Tibial artery (tissue), 4 donors: ENCODE results near the gene ASIC2.
A peak's percentile ranks its signal among the peaks of the same experiment; 100 is the strongest.

Source experiments
- DNase-seq, 2 donors: peaks; one replicate each; pipeline ENCODE4 v3.0.0-alpha.2; 2019
- H3K27ac ChIP-seq, 2 donors: fragments of 200-600 bp; sonication (generic) in 1 of 2; 1 replicate in 1 of 2; 2 replicates in 1 of 2; pipeline ENCODE4 v1.5.1; 2018 to 2019; ENCODE audit warnings: mild to moderate bottlenecking in 1 of 2
- H3K27me3 ChIP-seq, 2 donors: fragments of 200-600 bp; sonication (generic) in 1 of 2; one replicate each; pipeline versions ENCODE4 v1.5.1 to v1.6.0; 2016 to 2019
- H3K36me3 ChIP-seq, 3 donors: fragments of 200-600 bp; sonication (generic) in 2 of 3; one replicate each; pipeline ENCODE4 v1.5.1; 2016 to 2019; ENCODE audit warnings: mild to moderate bottlenecking in 2 of 3
- H3K4me1 ChIP-seq, 4 donors: fragments of 200-600 bp; sonication (generic) in 2 of 4; 1 replicate in 3 of 4; 2 replicates in 1 of 4; pipeline ENCODE4 v1.5.1; 2016 to 2019
- H3K4me3 ChIP-seq, 2 donors: fragments of 200-600 bp; sonication (generic) in 1 of 2; 1 replicate in 1 of 2; 2 replicates in 1 of 2; pipeline ENCODE4 v1.5.1; 2018 to 2019; ENCODE audit warnings: mild to moderate bottlenecking in 2 of 2
- H3K9me3 ChIP-seq, 3 donors: fragments of 200-600 bp; sonication (generic) in 1 of 3; one replicate each; pipeline ENCODE4 v1.5.1; 2016 to 2019
- CTCF ChIP-seq, 2 experiments: fragments of 200-600 bp in 1 of 2; fragments of 450-650 bp in 1 of 2; IDR thresholded peaks; one replicate each; pipeline ENCODE4 v1.5.1; 2017 to 2019; ENCODE audit warnings: antibody characterized with exemption in 2 of 2, mild to moderate bottlenecking in 1 of 2, moderate library complexity in 1 of 2
- intact Hi-C: fragments of 100-400 bp; cut with DNase I; formaldehyde crosslinking; loops from one replicate; pipeline ENCODE4 v1.15.0; 2023; ENCODE audit warnings: low total_unique reads

The ASIC2 gene

GRCh38 chr17:33292981-33293867 lies at the start of gene ASIC2:
ASIC2 (minus strand) TSS chr17:33293295.
- intact Hi-C loops = no loop called here
- Histone ChIP-seq H3K36me3 (no peaks in the 10 kb centered on the region), H3K9me3 (no peaks in the 10 kb centered on the region), H3K27ac (no peak within 1 kb of the TSS), H3K4me3 (peak within 1 kb of the TSS; percentile 33 to 42), H3K4me1 (peaks cover 0 to 25% (median 15%) of the 10 kb centered on the region in 4 donors), H3K27me3 (peaks cover 0 to 57% of the 10 kb centered on the region in 2 donors)
- no peak for TF ChIP-seq CTCF (IDR thresholded peaks at IDR 0.05)
- DNase-seq = peak in 1 of 2 donors; percentile 67

GRCh38 chr17:33342025-33342424 lies 48.9 kb upstream of the ASIC2 start:
- no peak for TF ChIP-seq CTCF (IDR thresholded peaks at IDR 0.05)
- no peaks in the 10 kb centered on the region for H3K36me3 ChIP-seq

GRCh38 chr17:33338242-33338641 lies 45.1 kb upstream of the ASIC2 start:
- TF ChIP-seq CTCF (IDR thresholded peaks at IDR 0.05) = no peak
- no peak for DNase-seq
- Histone ChIP-seq H3K36me3 (no peaks in the 10 kb centered on the region), H3K4me3 (no peak overlapping the region), H3K27ac (no peak overlapping the region), H3K4me1 (no peaks in the 10 kb centered on the region), H3K9me3 (no peaks in the 10 kb centered on the region), H3K27me3 (peaks cover 0 to 23% of the 10 kb centered on the region in 2 donors)
- intact Hi-C loops = no loop called here

More at GRCh38 chr17:33342025-33342424, 48.9 kb upstream of the ASIC2 start:
- DNase-seq = no peak
- Histone ChIP-seq H3K4me3 (no peak overlapping the region), H3K27me3 (peaks cover 0 to 17% of the 10 kb centered on the region in 2 donors), H3K27ac (no peak overlapping the region), H3K4me1 (no peaks in the 10 kb centered on the region), H3K9me3 (no peaks in the 10 kb centered on the region)
- intact Hi-C loops = no loop called here

GRCh38 chr17:33335491-33336173 lies 42.5 kb upstream of the ASIC2 start:
- Histone ChIP-seq H3K4me3 (no peak overlapping the region), H3K9me3 (no peaks in the 10 kb centered on the region), H3K27me3 (peaks cover 0 to 23% of the 10 kb centered on the region in 2 donors), H3K27ac (no peak overlapping the region), H3K36me3 (no peaks in the 10 kb centered on the region), H3K4me1 (no peaks in the 10 kb centered on the region)
- DNase-seq = no peak
- intact Hi-C loops = no loop called here
- no peak for TF ChIP-seq CTCF (IDR thresholded peaks at IDR 0.05)

- no peak for TF ChIP-seq CTCF (IDR thresholded peaks at IDR 0.05)
- intact Hi-C loops = no loop called here
- Histone ChIP-seq H3K4me1 (no peaks in the 10 kb centered on the region), H3K27ac (no peak overlapping the region), H3K27me3 (peaks cover 0 to 23% of the 10 kb centered on the region in 2 donors), H3K4me3 (no peak overlapping the region), H3K9me3 (no peaks in the 10 kb centered on the region), H3K36me3 (no peaks in the 10 kb centered on the region)
- DNase-seq = no peak
Measured at GRCh38 chr17:33334703-33335102, 41.6 kb upstream of the ASIC2 start.
